Smooth muscle cell (in vitro differentiated cells): ENCODE measurements around the gene KIF6. TPM values are rescaled to one million over a fixed set of nuclear protein-coding genes. Genes with fewer than 3 reads are reported as not detected.

ENCODE experiments used
- DNase-seq: peaks from one replicate; lab custom pipeline; 2025; ENCODE audit not compliant: unreplicated experiment; lab: John Stamatoyannopoulos, UW
- H2AFZ ChIP-seq: fragments of 200-600 bp; sonication (generic); 2 replicates; pipeline ENCODE4 v1.6.0; 2016; ENCODE audit warnings: antibody characterized with exemption, low read depth, mild to moderate bottlenecking
- H3F3A ChIP-seq: fragments of 200-600 bp; sonication (generic); 2 replicates; pipeline ENCODE4 v1.6.0; 2017; ENCODE audit warnings: antibody characterized with exemption, low read depth
- H3K27ac ChIP-seq: fragments of 200-600 bp; sonication (generic); 2 replicates; pipeline ENCODE4 v1.5.1; 2016; ENCODE audit warnings: low read depth, mild to moderate bottlenecking
- H3K27me3 ChIP-seq: fragments of 200-600 bp; sonication (generic); 2 replicates; pipeline ENCODE4 v1.6.1; 2016; ENCODE audit warnings: low read depth, mild to moderate bottlenecking
- H3K36me3 ChIP-seq: fragments of 200-600 bp; sonication (generic); 2 replicates; pipeline ENCODE4 v1.5.1; 2016; ENCODE audit warnings: low read depth
- H3K4me1 ChIP-seq: fragments of 200-600 bp; sonication (generic); 2 replicates; pipeline ENCODE4 v1.5.1; 2016; ENCODE audit warnings: low read depth
- H3K4me2 ChIP-seq: fragments of 200-600 bp; sonication (generic); 2 replicates; pipeline ENCODE4 v1.6.0; 2016; ENCODE audit warnings: mild to moderate bottlenecking
- H3K4me3 ChIP-seq: fragments of 200-600 bp; sonication (generic); 2 replicates; pipeline ENCODE4 v1.5.1; 2016; ENCODE audit warnings: mild to moderate bottlenecking
- H3K79me2 ChIP-seq: fragments of 200-600 bp; sonication (generic); 2 replicates; pipeline ENCODE4 v1.6.0; 2016; ENCODE audit warnings: low read depth, mild to moderate bottlenecking
- H3K9ac ChIP-seq: fragments of 200-600 bp; sonication (generic); 2 replicates; pipeline ENCODE4 v1.6.0; 2016; ENCODE audit warnings: low read depth
- H3K9me3 ChIP-seq: fragments of 200-600 bp; sonication (generic); replicated peaks from 2 replicates; pipeline ENCODE4 v1.5.1; 2016; ENCODE audit warnings: low read depth
- H4K20me1 ChIP-seq: fragments of 200-600 bp; sonication (generic); 2 replicates; pipeline ENCODE4 v1.6.0; 2016; ENCODE audit warnings: low read depth
- WGBS: methylation state at CpG from one replicate; pipeline ENCODE4 v1.1.7; 2016; ENCODE audit warnings: low lambda C conversion rate; 5-methylcytosine and 5-hydroxymethylcytosine counted together
- polyA plus RNA-seq: library from polyadenylated mRNA; unstranded; fragments of >200 nt; fragmentation: Nextera tagmentation; extraction: Ambion mirVana; gene quantifications from 2 replicates; pipeline ENCODE4 v1.2.1, GENCODE V29; 2016
- total RNA-seq: library from RNA; depleted of rRNA; stranded (reverse); fragments of >200 nt; gene quantifications from 2 replicates; pipeline ENCODE4 v1.2.3, GENCODE V29; 2014
- TF ChIP-seq, protein P1 (sequence below): fragments of 200-600 bp; sonication (generic); IDR thresholded peaks from 2 replicates; pipeline ENCODE4 v1.5.1; 2017; ENCODE audit warnings: borderline replicate concordance, mild to moderate bottlenecking, antibody characterized with exemption; ENCODE audit not compliant: insufficient read depth, poor library complexity, severe bottlenecking

The KIF6 gene
- total and polyA plus RNA-seq, 2 experiments from 2014 or later, result 1.1 to 1.5 TPM

GRCh38 chr6:39574991-39575390 lies 150.2 kb downstream of the KIF6 start:
- no peak for DNase-seq
- H3K79me2 ChIP-seq, result no peaks in the 10 kb centered on the region
- H3K9ac ChIP-seq, result no peak overlapping the region
- H3K27me3 ChIP-seq, result no peaks in the 10 kb centered on the region
- no peak overlapping the region for H3K4me3 ChIP-seq
- H3K27ac ChIP-seq, result no peak overlapping the region
- no peaks in the 10 kb centered on the region for H3K9me3 ChIP-seq
- H2AFZ ChIP-seq, result no peak overlapping the region
- H3K36me3 ChIP-seq, result no peaks in the 10 kb centered on the region
- TF ChIP-seq, protein P1, sequence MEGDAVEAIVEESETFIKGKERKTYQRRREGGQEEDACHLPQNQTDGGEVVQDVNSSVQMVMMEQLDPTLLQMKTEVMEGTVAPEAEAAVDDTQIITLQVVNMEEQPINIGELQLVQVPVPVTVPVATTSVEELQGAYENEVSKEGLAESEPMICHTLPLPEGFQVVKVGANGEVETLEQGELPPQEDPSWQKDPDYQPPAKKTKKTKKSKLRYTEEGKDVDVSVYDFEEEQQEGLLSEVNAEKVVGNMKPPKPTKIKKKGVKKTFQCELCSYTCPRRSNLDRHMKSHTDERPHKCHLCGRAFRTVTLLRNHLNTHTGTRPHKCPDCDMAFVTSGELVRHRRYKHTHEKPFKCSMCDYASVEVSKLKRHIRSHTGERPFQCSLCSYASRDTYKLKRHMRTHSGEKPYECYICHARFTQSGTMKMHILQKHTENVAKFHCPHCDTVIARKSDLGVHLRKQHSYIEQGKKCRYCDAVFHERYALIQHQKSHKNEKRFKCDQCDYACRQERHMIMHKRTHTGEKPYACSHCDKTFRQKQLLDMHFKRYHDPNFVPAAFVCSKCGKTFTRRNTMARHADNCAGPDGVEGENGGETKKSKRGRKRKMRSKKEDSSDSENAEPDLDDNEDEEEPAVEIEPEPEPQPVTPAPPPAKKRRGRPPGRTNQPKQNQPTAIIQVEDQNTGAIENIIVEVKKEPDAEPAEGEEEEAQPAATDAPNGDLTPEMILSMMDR, result no peak
- no peaks in the 10 kb centered on the region for H4K20me1 ChIP-seq
- WGBS, result 94% methylated on average over 6 of the region's 7 CpGs
- no peaks in the 10 kb centered on the region for H3K4me1 ChIP-seq
- no peak overlapping the region for H3K4me2 ChIP-seq
- H3F3A ChIP-seq, result no peaks in the 10 kb centered on the region

DNA sequence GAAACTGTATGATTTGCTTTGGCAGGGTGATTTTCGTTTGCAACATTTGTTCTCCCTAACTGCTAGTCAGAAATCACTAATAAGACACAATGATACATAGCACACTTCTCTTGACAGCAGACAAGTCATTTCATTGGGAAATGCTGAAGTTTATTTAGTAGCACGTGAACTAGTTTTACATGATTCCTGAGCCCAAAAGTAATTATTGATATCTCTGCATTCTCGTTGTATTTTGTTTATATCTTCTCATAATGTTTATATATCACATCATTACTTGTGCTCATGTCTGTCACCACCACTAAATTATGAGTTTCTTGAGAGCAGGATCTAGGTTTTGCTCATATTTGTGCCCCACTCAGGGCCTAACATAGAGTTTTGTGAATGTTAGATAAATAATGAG lies 151.7 kb downstream of the KIF6 start:
- Histone ChIP-seq H3K79me2 (no peaks in the 10 kb centered on the region), H4K20me1 (no peaks in the 10 kb centered on the region), H2AFZ (peak overlapping the region; percentile 44), H3K36me3 (no peaks in the 10 kb centered on the region), H3F3A (no peaks in the 10 kb centered on the region), H3K4me1 (no peaks in the 10 kb centered on the region), H3K4me3 (no peak overlapping the region), H3K9ac (no peak overlapping the region), H3K9me3 (no peaks in the 10 kb centered on the region), H3K27ac (no peak overlapping the region), H3K4me2 (no peak overlapping the region), H3K27me3 (no peaks in the 10 kb centered on the region)
- WGBS, result 72% methylated on average over 3 of the region's 3 CpGs
- no peak for DNase-seq
- TF ChIP-seq, protein P1, result no peak

GRCh38 chr6:39572661-39573340 lies 152.4 kb downstream of the KIF6 start:
- TF ChIP-seq, protein P1, result no peak
- Histone ChIP-seq H3F3A (no peaks in the 10 kb centered on the region), H3K4me2 (no peak overlapping the region), H3K79me2 (no peaks in the 10 kb centered on the region), H2AFZ (no peak overlapping the region), H3K4me1 (no peaks in the 10 kb centered on the region), H3K9me3 (no peaks in the 10 kb centered on the region), H3K9ac (no peak overlapping the region), H3K36me3 (no peaks in the 10 kb centered on the region), H3K27ac (no peak overlapping the region), H3K4me3 (no peak overlapping the region), H4K20me1 (no peaks in the 10 kb centered on the region), H3K27me3 (no peaks in the 10 kb centered on the region)
- WGBS, result 77% methylated on average over 3 of the region's 3 CpGs
- DNase-seq, result no peak

DNA sequence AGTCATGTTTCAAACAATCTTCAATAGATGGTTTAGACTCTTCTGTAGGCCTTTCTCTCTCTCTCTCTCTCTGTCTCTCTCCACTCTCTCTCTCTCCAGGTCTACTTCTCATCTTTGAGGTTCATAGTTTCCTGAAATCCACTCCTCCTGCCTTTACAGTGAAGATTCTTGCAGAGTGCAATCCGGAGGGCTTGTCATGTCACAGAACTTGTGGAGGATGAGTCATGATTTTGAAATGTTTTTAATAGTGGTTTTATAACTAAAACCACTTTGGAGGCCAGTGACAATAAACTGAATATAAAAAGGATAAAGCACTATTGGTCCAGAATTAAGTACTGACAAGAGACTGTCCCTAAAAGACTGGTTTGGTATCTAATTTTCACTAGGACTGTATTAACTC lies 156.3 kb downstream of the KIF6 start:
- no peaks in the 10 kb centered on the region for H3K4me1 ChIP-seq
- no peak for DNase-seq
- peaks cover 7% of the 10 kb centered on the region for H3F3A ChIP-seq
- peak overlapping the region; percentile 25 for H3K4me2 ChIP-seq
- no peaks in the 10 kb centered on the region for H3K9me3 ChIP-seq
- no peaks in the 10 kb centered on the region for H3K27me3 ChIP-seq
- 4% methylated on average over 1 of the region's 1 CpG for WGBS
- no peaks in the 10 kb centered on the region for H3K79me2 ChIP-seq
- no peaks in the 10 kb centered on the region for H3K36me3 ChIP-seq
- H2AFZ ChIP-seq, result no peak overlapping the region
- TF ChIP-seq, protein P1, result no peak
- no peak overlapping the region for H3K9ac ChIP-seq
- no peaks in the 10 kb centered on the region for H4K20me1 ChIP-seq
- no peak overlapping the region for H3K27ac ChIP-seq
- H3K4me3 ChIP-seq, result no peak overlapping the region
